ENCODE data around the gene COX11.

COX11 gene

DNA sequence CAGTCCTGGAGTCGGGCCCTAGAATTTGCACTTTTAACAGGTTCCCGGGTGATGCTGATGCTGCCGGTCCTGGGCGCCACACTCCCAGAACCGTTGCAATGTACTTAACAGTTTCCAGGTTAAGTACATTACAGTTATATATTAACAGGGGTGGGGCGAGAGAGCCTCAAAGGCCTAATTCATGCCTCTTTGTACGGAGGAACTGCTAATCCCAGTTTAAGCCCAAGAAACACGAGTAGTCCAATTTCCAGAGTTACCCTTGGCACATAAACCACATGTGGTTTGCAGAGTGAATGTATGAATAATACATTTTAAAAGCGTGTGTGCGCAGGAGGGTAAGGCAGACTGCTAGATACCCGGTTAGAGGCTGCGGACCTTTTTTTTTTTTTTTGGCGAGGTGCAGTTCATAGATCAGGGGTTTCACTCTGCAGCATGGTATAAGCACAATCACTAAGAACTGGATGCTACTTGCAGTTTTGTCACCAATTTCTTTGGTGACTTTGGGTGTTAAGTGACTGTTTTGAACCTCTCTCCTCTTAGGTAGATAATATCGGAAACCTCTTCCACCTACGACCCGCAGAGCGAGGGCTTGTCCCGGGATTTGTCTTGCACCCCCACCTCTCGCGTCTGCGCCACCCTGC, 713 bp downstream of the COX11 start:
- DNase-seq (ENCODE audit: low read depth in 2 of 2): peak in 1 of 2 donors; percentile 40

DNA sequence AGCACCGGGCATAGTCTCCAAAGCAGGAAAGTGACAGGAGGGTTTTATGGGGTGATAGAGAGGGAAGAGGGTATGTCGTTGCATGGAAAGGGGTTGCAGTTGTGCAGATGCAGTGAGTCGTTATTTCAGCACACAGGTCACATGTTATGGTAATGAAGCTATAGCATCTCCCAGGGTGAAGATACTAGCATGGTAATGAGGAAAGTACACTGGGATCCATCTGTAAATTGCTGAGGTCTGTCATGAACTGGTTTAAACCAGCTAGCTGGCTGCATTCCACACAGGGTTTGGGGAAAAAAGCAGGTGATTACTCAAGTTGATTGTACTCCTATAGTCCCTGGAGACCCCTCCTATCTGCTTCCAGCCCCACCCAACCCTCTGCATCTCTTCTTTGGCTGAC, 11.7 kb downstream of the COX11 start:
- no peak for DNase-seq (ENCODE audit: low read depth in 2 of 2)

DNA sequence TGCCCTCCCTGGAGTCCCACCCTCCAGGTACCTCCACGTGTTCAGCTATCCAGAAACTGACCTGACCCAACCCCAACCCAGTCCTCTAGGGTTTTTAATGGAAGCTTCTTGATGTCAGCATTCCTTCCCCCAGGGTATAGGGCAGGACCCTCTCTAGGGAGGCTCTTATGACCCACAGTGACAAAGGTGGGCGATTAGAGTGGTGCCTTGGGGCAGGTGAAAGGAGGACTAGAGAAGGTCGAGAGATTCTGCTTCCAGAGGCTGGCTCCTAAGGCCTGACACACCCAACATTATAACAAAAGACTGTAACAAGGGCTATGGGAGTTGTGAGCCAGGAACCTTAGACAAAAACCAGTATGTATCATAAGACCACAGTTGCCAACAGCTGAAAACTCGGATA, 17.2 kb downstream of the COX11 start:
- no peak for DNase-seq (ENCODE audit: low read depth in 2 of 2)

DNA sequence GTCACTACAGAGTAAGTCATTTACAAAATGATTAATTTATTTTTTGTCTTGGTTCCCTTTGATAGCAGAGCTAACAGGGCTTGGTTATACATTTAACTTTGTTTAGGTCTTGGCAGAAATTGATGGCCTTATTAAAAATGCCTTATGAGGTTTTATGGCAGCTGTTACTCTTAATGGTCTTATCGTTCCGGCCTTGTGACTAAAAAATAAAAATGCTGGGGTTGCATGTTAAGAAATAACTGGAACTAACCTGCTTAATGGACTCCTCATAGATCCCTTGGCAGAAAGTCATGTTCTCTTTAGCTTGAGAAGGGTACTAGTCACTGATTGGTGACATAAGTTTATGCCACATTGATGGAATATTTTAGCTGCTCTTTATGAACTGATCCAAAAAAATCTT, 18.3 kb downstream of the COX11 start:
- no peak for DNase-seq (ENCODE audit: low read depth in 2 of 2)

DNA sequence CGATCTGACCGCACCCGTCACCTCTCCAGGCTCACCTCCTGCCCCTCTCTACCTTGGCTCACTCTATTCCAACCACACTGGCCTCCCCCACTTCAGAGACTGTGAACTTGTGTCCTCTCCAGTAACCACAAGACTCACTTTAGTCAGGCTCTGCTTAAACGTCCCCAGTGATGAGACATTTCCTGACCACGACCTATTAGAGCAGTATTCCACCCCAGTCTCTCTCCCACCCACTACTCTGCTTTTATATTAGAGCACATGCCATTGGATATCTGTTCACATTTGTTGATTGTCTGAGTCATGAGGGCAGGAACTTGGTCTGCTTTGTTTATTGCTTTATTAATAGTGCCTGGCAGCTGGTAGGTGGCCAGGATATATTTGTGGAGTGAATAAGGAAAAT, 20.1 kb downstream of the COX11 start:
- no peak for DNase-seq (ENCODE audit: low read depth in 2 of 2)

DNA sequence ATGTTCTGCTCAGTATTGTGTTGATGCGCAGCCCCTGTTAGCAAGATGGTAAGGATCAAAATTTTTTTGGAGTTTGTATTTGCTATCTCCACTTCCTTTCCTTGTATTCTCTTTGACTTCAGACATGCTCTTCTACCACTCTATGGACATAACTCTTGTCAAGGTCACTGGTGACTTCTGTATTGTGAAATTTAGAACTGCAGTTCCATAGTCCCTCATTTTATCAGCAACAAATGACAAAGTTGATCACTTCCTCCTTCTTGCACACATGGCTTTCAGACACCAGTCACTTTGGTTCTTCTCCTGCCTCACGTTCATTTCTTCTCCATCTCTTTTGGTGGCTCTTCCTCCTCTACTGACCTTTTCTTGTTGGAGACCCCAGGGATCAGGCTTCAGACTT, 21.1 kb downstream of the COX11 start:
- DNase-seq (ENCODE audit: low read depth in 2 of 2): no peak

DNA sequence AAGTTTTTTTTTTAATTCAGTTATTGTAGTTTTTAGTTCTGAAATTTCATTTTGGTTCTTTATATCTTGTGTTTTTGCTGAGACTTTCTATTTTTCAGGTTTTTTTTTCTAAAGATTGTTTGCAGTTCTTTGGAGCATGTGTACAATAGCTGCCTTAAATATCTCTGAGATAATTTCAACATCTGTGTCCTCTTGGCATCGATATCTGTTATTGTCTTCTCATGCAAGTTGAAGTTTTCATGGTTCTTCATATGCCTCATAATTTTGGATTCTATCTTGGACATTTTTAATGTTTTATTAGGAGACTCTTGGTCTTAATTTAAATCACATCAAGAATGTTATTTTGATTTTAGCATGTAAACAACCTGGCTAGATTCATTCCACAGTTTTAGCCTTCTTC, 22.8 kb downstream of the COX11 start:
- DNase-seq (ENCODE audit: low read depth in 2 of 2): no peak

DNA sequence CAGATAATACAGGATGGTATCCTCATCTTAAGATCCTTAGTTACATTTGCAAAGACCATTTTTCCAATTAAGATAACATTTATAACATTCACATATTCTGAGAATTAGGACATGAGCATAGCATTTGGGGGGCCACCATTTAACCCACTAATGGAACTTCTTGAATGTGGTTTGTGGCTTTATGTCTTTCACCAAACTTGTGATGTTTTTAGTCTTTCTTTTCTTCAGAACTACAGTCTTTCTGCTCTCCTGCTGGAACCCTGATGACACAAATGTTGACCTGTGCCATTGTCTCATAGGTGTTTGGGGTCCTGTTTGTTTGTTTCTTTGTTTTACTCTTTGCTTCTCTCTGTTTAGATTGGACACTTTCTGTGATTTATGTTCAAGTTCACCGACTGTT, 23.2 kb downstream of the COX11 start:
- DNase-seq (ENCODE audit: low read depth in 2 of 2): no peak

DNA sequence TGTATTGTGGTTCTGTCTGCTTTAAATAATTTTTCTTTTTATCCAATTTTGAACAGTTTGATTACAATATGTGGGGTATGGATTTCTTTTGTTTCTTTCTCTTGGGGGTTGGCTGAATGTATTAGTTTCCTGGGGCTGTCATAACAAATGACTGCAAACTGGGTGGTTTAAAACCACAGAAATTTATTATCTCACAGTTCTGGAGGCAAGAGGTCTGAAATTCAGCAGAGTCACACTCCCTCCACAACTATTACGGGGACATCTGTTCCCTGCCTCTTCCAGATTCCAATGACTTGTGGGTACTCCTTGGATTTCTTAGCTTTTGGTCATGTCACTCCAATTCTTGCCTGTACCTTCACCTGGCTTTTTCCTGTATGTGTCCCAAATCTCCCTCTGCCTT, 23.7 kb downstream of the COX11 start:
- no peak for DNase-seq (ENCODE audit: low read depth in 2 of 2)

DNA sequence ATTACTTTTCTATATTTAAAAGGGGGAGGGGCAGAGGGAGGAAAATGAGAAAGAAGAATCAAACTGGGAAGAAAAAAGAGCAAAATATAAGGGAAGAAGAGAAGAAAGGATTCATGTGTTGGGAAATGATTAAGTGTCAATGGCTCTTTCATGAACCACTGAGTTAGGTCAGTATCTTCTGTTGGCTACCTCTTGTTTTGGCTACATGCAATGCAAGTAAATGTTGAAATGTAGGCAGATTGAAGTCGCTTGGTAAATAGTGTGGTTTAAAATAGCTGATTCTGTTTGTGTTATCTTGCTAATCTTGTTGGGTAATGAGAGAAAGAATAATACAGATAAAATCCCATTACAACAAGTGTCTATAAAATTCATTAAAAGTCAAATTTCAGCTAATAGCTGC, 27.2 kb downstream of the COX11 start:
- DNase-seq (ENCODE audit: low read depth in 2 of 2): no peak

DNA sequence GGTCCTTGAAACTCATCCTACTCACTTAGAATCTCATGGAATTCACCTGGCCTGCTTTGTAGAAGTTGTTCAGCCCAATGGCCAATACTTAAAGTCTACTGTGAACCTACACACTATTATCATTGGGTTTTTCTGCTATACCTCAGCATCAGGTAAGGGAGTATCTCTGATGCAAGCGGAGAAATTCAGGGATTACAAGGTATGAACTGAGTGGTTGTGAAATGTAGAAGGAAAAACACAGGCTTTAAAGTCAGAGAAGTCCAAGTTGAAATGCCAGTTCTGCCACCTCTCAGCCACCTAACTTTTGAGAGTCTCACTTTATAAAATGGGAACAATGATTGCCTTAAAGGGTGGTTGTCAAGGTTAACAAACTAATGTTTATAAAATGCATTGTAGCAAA, 31.0 kb downstream of the COX11 start:
- no peak for DNase-seq (ENCODE audit: low read depth in 2 of 2)

DNA sequence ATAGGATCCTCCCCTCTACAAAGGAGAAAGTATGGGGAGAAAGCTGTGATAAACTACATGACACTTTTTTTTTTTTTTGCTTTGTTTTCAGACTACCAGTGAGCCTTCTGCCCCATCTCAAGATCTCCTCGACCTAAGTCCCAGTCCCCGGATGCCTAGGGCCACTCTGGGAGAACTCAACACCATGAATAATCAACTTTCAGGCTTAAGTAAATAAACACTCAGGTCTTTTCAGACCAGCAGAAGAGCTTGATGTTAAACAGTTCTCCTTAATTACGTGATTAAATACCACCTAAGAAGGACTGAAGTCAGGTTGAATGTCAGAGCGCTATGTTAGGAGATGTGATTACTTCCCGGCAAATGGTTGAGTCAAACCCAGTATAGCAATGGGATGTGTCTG, 31.4 kb downstream of the COX11 start:
- DNase-seq (ENCODE audit: low read depth in 2 of 2): no peak

DNA sequence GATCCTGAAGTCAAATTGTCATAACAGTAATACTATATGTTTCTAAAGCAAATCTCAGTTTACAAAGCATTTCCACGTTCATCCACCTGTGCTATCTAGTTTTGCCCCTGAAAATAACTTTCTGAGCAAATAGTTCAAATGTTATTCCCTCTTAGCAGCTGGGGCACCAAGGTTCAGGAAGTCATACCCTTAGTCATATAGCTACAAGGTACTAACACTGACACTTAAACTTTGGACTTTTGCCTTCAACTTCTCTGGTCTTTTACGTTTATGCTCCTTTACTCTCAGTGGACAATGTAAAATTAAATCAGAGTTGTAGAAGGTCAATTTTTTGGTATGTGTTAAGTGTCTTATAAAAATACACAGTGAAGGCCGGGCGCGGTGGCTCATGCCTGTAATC, 33.0 kb downstream of the COX11 start:
- no peak for DNase-seq (ENCODE audit: low read depth in 2 of 2)

DNA sequence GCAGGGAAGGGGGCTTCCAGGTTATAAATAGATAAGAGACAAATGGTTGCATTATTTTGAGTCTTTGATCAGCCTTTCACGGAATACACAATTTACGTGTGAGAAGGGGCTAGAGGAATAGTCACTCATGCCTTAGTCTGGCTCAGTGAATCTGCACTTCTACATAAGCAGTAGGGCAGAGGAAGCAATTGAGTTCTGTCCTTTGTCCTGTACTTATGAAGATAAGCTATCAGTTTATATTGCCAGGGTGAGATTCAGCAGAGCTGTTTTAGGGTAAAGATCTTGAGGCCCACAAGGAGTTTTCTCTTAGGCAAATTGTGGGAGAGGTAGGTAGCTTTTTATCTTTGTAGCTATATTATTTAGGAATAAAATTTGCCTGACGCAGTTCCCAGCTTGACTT, 34.5 kb downstream of the COX11 start:
- DNase-seq (ENCODE audit: low read depth in 2 of 2): no peak

DNA sequence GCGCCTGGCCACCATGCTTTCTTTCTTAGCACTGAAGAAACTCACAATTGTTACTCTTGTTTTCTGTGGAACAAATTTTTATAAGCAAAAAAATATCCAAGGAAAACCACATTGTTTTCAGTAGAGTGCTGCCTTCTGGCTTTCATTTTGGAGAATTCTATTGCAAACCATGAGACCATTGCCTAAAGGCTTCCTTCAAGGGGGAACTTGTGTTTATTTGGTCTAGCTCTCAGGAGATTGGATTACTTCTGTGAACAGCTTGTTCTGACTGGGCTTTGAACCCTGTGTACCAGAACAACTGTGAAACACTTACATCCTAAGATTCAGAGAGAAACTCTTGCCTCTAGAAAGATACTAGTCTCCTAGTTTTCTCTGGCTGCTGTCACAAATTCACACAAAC, 35.7 kb downstream of the COX11 start:
- no peak for DNase-seq (ENCODE audit: low read depth in 2 of 2)

DNA sequence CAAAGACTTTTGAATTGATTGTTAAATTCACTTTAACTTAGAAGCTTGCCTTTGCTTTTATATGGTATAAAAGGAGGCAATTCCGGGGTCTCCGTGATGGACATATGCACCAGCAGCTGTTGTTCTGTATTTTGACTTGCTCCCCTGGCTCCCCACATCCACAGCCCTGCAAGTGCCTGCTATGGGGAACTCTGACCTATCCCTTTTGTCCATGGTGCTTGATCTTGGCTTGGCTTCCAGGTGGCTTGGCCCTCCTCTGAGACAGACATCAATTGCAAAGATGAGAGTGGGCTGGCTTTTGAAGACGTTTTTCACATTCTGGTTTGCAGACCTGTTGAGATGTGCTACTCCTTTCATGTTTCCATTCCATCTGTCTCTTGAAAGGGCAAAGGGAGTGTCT, 40.9 kb downstream of the COX11 start:
- DNase-seq (ENCODE audit: low read depth in 2 of 2): no peak

DNA sequence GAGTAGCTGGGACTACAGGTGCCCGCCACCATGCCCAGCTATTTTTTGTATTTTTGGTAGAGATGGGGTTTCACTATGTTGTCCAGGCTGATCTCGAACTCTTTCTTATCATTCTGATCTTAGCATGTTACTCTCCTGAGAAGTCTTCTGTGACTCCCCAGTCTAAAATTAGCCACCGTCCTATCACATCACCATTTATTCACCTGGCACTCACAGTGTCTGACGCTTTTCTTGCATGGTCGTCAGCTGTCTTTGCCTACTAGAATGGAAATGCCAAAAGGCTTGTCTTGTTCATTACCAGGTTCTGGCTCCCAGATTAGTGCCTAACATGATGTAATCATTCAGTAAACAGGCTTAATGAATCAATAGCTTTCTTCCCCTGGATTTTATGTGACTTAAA, 44.0 kb downstream of the COX11 start:
- DNase-seq (ENCODE audit: low read depth in 2 of 2): no peak

DNA sequence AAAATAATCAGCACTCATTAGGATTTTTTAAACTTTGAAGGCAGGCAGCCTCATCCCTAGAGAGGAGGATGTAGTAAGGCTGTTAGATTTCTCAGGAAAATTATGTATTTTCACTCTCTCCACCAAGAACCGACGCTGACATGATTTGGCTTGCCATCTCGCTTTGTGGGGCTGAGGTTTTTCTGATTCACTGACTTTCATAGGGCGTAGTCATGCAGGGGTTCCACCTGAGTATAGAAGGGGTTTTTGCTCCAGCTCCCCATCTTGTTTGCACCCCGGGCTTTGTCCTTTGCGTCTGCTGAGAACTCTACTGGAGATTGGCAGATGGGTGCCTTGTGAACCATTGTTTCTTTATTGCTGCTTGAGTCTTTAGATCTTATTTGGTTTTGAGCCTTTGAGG, 47.6 kb downstream of the COX11 start:
- no peak for DNase-seq (ENCODE audit: low read depth in 2 of 2)

DNA sequence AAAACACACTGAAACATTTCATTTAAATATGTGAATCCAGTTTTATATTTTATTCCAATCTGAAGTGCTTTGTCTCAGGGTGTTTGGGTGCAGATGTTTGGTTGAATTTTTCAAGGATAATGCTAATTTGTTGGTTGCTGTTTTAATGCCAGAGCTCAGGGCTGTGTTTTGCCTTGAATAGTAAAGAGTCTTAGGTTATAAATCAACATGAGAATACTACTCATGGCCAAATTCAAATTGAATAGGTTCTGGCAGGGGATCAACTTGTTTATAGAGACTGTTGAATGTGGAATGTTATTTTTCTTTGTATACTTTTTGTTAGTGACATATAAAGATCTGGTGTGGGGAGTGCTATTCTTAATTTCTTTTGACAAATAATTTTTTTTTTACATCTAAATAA, 49.0 kb downstream of the COX11 start:
- DNase-seq (ENCODE audit: low read depth in 2 of 2): no peak

DNA sequence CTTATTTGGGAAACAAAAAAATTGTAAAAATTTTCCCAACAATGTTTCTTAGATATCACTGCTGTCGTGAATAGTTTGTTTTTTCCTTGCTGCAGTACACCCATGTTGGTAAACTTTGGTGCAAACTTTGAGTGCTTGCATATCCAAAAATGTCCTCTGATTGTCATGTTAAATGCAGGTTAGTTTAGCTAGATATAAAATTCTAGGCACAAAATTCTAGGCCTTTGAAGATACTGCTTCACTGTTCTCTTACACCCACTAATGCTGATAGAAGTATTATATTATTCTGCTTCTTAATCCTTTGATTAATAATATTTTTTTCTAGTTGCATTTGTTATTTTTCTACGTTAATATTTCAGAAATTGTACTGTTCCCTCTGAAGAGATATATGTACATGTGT, 51.7 kb downstream of the COX11 start:
- no peak for DNase-seq (ENCODE audit: low read depth in 2 of 2)

Measured in stimulated activated CD4-positive, alpha-beta T cell treated with anti-CD3 and anti-CD28 coated beads, Interleukin-1b, Interleukin-23, amount 100 ng/mL, for 4 hours (primary cell).